ENCODE results near the gene G6PD.
A peak's percentile ranks its signal among the peaks of the same experiment; 100 is the strongest.

The G6PD gene

GRCh38 chrX:154487518-154488290 lies 58.9 kb downstream of the G6PD start:
- no peak for DNase-seq (ENCODE audit: low spot score)

- peak; percentile 43 for DNase-seq (ENCODE audit: low spot score)
Observed at GRCh38 chrX:154486396-154487207, 60.0 kb downstream of the G6PD start, which contains the start of gene UBL4A. TSS of gene UBL4A (minus strand) at chrX:154486615. CDS start at chrX:154486584, 31 bp downstream.

GRCh38 chrX:154486052-154486395 lies 60.6 kb downstream of the G6PD start:
- no peak for DNase-seq (ENCODE audit: low spot score)

GRCh38 chrX:154485150-154486051 lies 61.2 kb downstream of the G6PD start:
- DNase-seq (ENCODE audit: low spot score): no peak

- DNase-seq (ENCODE audit: low spot score): no peak
Observed at GRCh38 chrX:154484255-154485149, 62.1 kb downstream of the G6PD start.

GRCh38 chrX:154483325-154483724 lies 63.3 kb downstream of the G6PD start:
- no peak for DNase-seq (ENCODE audit: low spot score)

- no peak for DNase-seq (ENCODE audit: low spot score)
Observed at GRCh38 chrX:154482786-154483185, 63.9 kb downstream of the G6PD start.

GRCh38 chrX:154481911-154482601 lies 64.6 kb downstream of the G6PD start:
- DNase-seq (ENCODE audit: low spot score): no peak

Data from Ammon's horn (tissue), 1 donor.